ENCODE data around the gene ARSG. TPM values are rescaled to one million over a fixed set of nuclear protein-coding genes. Genes with fewer than 3 reads are reported as not detected.

Gene ARSG
- polyA plus RNA-seq, 1 donor (not counting 4 experiments of a cell fraction or from before 2014, with no cell fraction given) = 0.41 TPM

DNA sequence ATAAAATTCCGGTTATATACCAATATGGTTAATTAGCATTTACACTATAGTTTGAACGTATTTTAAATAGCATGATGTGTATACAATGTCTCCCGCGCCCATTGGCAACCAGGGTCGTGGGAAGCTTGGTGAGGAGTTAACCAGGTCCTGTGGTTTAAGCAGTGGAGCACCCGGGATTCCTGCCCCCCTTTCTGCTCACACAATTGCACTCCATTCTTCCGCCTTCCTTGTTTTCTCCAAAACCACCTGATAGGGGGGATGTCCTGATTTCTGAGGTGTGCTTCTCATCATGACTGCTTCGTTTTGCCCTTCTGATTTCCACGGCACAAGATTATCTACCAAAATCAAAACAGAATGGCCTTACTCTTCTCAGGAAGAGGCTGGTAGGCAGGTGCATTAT, 130.2 kb downstream of the ARSG start:
- H3K79me2 ChIP-seq (ENCODE audit: control insufficient read depth, insufficient read depth, low read length) = no peaks in the 10 kb centered on the region
- dilution Hi-C loops (cut with MboI; ENCODE audit: extremely low pct_ligation_motif_present, low sequenced_read_pairs) = no loop called here
- H2AFZ ChIP-seq (ENCODE audit: control insufficient read depth, low read length) = no peak overlapping the region
- no peaks in the 10 kb centered on the region for H3K9me1 ChIP-seq (ENCODE audit: control insufficient read depth, extremely low read depth, insufficient read depth, low read length)
- no peaks in the 10 kb centered on the region for H4K20me1 ChIP-seq (ENCODE audit: control insufficient read depth, extremely low read depth, insufficient read depth, low read length)
- peaks cover 0 to 13% of the 10 kb centered on the region in 2 experiments for H3K36me3 ChIP-seq (ENCODE audit: control insufficient read depth in 2 of 2, extremely low read depth in 1 of 2, insufficient read depth in 2 of 2, low read length in 2 of 2)
- no peaks in the 10 kb centered on the region for H3K4me1 ChIP-seq (ENCODE audit: control insufficient read depth, extremely low read depth, insufficient read depth, low read length)
- FAIRE-seq (no peak), DNase-seq (ENCODE audit: low read depth, low spot score) (no peak)
- TF ChIP-seq, protein P1, sequence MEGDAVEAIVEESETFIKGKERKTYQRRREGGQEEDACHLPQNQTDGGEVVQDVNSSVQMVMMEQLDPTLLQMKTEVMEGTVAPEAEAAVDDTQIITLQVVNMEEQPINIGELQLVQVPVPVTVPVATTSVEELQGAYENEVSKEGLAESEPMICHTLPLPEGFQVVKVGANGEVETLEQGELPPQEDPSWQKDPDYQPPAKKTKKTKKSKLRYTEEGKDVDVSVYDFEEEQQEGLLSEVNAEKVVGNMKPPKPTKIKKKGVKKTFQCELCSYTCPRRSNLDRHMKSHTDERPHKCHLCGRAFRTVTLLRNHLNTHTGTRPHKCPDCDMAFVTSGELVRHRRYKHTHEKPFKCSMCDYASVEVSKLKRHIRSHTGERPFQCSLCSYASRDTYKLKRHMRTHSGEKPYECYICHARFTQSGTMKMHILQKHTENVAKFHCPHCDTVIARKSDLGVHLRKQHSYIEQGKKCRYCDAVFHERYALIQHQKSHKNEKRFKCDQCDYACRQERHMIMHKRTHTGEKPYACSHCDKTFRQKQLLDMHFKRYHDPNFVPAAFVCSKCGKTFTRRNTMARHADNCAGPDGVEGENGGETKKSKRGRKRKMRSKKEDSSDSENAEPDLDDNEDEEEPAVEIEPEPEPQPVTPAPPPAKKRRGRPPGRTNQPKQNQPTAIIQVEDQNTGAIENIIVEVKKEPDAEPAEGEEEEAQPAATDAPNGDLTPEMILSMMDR (optimal IDR thresholded peaks at IDR 0.05 in 1 of 3, IDR thresholded peaks at IDR 0.05 in 1 of 3, conservative IDR thresholded peaks at IDR 0.05 in 1 of 3; ENCODE audit: extremely low read depth in 1 of 3, insufficient read depth in 2 of 3, low read length in 3 of 3) = no peak
- no peak for TF ChIP-seq EZH2 (IDR thresholded peaks at IDR 0.05; ENCODE audit: low read length)
- no peak overlapping the region for H3K27ac ChIP-seq (ENCODE audit: control insufficient read depth, insufficient read depth, low read length)
- no peaks in the 10 kb centered on the region for H3K9me3 ChIP-seq (ENCODE audit: control insufficient read depth, low read depth, low read length)
- H3K27me3 ChIP-seq (ENCODE audit: control insufficient read depth, extremely low read depth, insufficient read depth, low read length) = no peaks in the 10 kb centered on the region
- no peak overlapping the region for H3K4me3 ChIP-seq (ENCODE audit: control insufficient read depth in 2 of 3, extremely low read depth in 1 of 3, insufficient read depth in 2 of 3, low read depth in 1 of 3, low read length in 3 of 3)
- H3K9ac ChIP-seq (ENCODE audit: control insufficient read depth, extremely low read depth, insufficient read depth, low read length) = no peak overlapping the region
- no peak overlapping the region for H3K4me2 ChIP-seq (ENCODE audit: control insufficient read depth, extremely low read depth, insufficient read depth, low read depth, low read length)

DNA sequence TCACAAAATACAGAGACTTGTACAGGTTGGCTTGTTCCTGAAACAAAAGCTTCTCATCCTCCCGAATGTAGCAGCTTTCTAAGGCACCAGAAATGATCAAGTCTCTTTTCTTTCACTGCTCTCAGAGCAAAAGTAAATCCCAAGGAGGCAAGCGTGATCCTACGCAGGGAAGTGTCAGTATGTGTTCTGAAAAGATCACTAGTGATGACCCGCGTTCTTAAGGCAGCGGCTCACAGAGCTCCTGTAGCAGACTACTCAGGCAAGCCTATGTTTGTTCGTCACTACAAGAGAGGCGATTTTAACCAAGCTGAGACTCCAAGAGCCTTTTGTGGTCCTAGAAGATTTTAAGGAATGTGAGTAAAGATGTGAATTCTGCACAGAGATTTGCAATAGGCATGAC, 131.5 kb downstream of the ARSG start:
- no peaks in the 10 kb centered on the region for H3K79me2 ChIP-seq (ENCODE audit: control insufficient read depth, insufficient read depth, low read length)
- DNase-seq (ENCODE audit: low read depth, low spot score) (no peak), FAIRE-seq (no peak)
- H3K36me3 ChIP-seq (ENCODE audit: control insufficient read depth in 2 of 2, extremely low read depth in 1 of 2, insufficient read depth in 2 of 2, low read length in 2 of 2) = peaks cover 0 to 20% of the 10 kb centered on the region in 2 experiments
- no peak overlapping the region for H3K9ac ChIP-seq (ENCODE audit: control insufficient read depth, extremely low read depth, insufficient read depth, low read length)
- no peak overlapping the region for H3K27ac ChIP-seq (ENCODE audit: control insufficient read depth, insufficient read depth, low read length)
- no peak overlapping the region for H3K4me2 ChIP-seq (ENCODE audit: control insufficient read depth, extremely low read depth, insufficient read depth, low read depth, low read length)
- H3K4me3 ChIP-seq (ENCODE audit: control insufficient read depth in 2 of 3, extremely low read depth in 1 of 3, insufficient read depth in 2 of 3, low read depth in 1 of 3, low read length in 3 of 3) = no peak overlapping the region
- no peak for TF ChIP-seq EZH2 (IDR thresholded peaks at IDR 0.05; ENCODE audit: low read length)
- TF ChIP-seq, protein P1 (optimal IDR thresholded peaks at IDR 0.05 in 1 of 3, IDR thresholded peaks at IDR 0.05 in 1 of 3, conservative IDR thresholded peaks at IDR 0.05 in 1 of 3; ENCODE audit: extremely low read depth in 1 of 3, insufficient read depth in 2 of 3, low read length in 3 of 3) = no peak
- H3K27me3 ChIP-seq (ENCODE audit: control insufficient read depth, extremely low read depth, insufficient read depth, low read length) = no peaks in the 10 kb centered on the region
- dilution Hi-C loops (cut with MboI; ENCODE audit: extremely low pct_ligation_motif_present, low sequenced_read_pairs) = no loop called here
- no peak overlapping the region for H2AFZ ChIP-seq (ENCODE audit: control insufficient read depth, low read length)
- no peaks in the 10 kb centered on the region for H3K4me1 ChIP-seq (ENCODE audit: control insufficient read depth, extremely low read depth, insufficient read depth, low read length)
- H3K9me1 ChIP-seq (ENCODE audit: control insufficient read depth, extremely low read depth, insufficient read depth, low read length) = no peaks in the 10 kb centered on the region
- no peaks in the 10 kb centered on the region for H3K9me3 ChIP-seq (ENCODE audit: control insufficient read depth, low read depth, low read length)
- H4K20me1 ChIP-seq (ENCODE audit: control insufficient read depth, extremely low read depth, insufficient read depth, low read length) = no peaks in the 10 kb centered on the region
